GM06990 (cell line): ENCODE measurements around the gene PPA1.

ENCODE experiments used
- DNase-seq: peaks from one replicate; pipeline ENCODE4 v3.0.0-alpha.2; 2011; ENCODE audit not compliant: insufficient read length; ENCODE audit errors: extremely low read depth
- H3K27me3 ChIP-seq: replicated peaks from 2 replicates; pipeline ENCODE4 v1.6.0; 2011; ENCODE audit warnings: low read length; ENCODE audit not compliant: control insufficient read depth, insufficient read depth
- H3K36me3 ChIP-seq: 2 replicates; pipeline ENCODE4 v1.5.1; 2011; ENCODE audit warnings: low read length; ENCODE audit not compliant: control insufficient read depth, insufficient read depth
- H3K4me3 ChIP-seq: replicated peaks from 2 replicates; pipeline ENCODE4 v1.5.1; 2011; ENCODE audit warnings: low read depth, mild to moderate bottlenecking, control low read depth, low read length
- CTCF ChIP-seq: IDR thresholded peaks from 2 replicates; pipeline ENCODE4 v1.5.1; 2011; ENCODE audit warnings: low read length, control low read depth, mild to moderate bottlenecking, inconsistent platforms; ENCODE audit not compliant: insufficient read depth, poor library complexity, severe bottlenecking

PPA1 gene

GRCh38 chr10:70267161-70267933 lies 34.1 kb upstream of the PPA1 start:
- no peaks in the 10 kb centered on the region for H3K27me3 ChIP-seq
- TF ChIP-seq CTCF: peak; percentile 32
- H3K36me3 ChIP-seq: no peaks in the 10 kb centered on the region
- no peak for DNase-seq
- no peak overlapping the region for H3K4me3 ChIP-seq

DNA sequence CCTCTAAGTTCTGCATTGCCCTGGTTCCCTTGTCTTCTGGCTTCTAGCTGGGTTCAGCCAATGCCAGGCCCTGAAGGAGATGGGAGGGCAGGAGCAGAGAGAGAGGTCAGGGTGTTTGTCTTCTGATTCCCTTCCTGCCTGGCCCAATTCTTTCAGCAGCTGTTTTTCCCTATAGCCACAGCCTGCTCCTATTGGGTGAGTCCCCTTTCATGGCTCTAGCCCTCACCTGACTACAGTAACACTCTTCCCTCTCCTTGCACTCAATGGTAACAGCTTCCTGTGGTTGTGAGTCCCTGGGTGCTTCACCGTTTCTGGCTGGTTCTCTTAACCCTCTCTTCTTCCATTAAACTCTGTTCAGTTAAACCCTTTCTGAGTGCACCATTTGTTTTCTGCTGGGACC lies 33.5 kb upstream of the PPA1 start:
- TF ChIP-seq CTCF: no peak
- H3K36me3 ChIP-seq: no peaks in the 10 kb centered on the region
- no peaks in the 10 kb centered on the region for H3K27me3 ChIP-seq
- no peak for DNase-seq
- H3K4me3 ChIP-seq: no peak overlapping the region

DNA sequence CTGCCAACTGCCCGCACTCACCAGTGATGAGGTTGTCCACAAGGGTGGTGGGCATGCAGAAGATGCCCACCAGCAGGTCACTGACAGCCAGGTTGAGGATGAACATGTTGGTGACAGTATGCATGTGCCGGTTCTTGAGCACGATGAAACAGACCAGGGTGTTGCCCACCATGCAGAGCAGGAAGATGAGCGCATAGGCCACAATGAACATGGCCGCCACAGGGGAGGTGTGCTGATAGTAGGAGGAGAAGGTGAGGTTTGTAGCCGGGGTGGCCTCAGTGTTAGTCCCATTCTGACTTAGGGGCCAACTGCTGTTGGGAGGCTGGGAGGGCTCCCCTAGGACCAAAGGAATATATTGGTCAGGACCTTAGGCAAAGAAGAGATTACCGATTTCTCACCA lies 32.8 kb upstream of the PPA1 start:
- no peaks in the 10 kb centered on the region for H3K36me3 ChIP-seq
- DNase-seq: no peak
- no peak for TF ChIP-seq CTCF
- no peak overlapping the region for H3K4me3 ChIP-seq
- H3K27me3 ChIP-seq: no peaks in the 10 kb centered on the region

GRCh38 chr10:70265032-70265689 lies 31.9 kb upstream of the PPA1 start:
- DNase-seq: no peak
- H3K4me3 ChIP-seq: no peak overlapping the region
- H3K27me3 ChIP-seq: no peaks in the 10 kb centered on the region
- peak; percentile 50 for TF ChIP-seq CTCF
- H3K36me3 ChIP-seq: no peaks in the 10 kb centered on the region

- Histone ChIP-seq H3K36me3 (no peaks in the 10 kb centered on the region), H3K4me3 (no peak overlapping the region), H3K27me3 (no peaks in the 10 kb centered on the region)
- DNase-seq: no peak
- no peak for TF ChIP-seq CTCF
Measured at GRCh38 chr10:70260734-70261133, 27.5 kb upstream of the PPA1 start.

DNA sequence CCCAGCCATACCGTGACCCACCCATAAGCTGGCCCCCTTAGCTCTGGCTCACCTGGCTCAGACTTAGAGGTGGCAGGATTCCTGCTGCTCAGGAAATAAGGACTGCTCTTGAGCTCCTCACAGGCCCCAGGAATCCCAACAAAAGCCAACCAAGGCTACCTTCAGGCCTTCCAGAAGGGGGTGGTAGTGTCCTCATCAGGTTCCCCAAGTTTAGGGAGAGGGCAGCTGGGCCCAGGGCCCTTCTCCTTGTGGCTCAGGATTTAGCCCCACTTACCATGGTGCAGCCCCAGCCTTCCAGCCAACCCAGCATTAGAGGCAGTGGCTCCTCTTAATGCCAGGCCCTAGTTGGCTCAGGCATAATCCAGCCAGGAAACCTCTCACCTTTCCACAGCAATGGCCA lies 27.0 kb upstream of the PPA1 start:
- no peak for DNase-seq

More for the DNA sequence above, 27.0 kb upstream of the PPA1 start:
- Histone ChIP-seq H3K36me3 (no peaks in the 10 kb centered on the region), H3K4me3 (no peak overlapping the region), H3K27me3 (no peaks in the 10 kb centered on the region)
- TF ChIP-seq CTCF: no peak
